CD4-positive, alpha-beta T cell treated with Interleukin-17A for 1 hour (primary cell): ENCODE measurements around the gene SHC3.

ENCODE experiments used
- DNase-seq: peaks from one replicate; pipeline ENCODE4 v3.0.0-alpha.2; 2020

The SHC3 gene

DNA sequence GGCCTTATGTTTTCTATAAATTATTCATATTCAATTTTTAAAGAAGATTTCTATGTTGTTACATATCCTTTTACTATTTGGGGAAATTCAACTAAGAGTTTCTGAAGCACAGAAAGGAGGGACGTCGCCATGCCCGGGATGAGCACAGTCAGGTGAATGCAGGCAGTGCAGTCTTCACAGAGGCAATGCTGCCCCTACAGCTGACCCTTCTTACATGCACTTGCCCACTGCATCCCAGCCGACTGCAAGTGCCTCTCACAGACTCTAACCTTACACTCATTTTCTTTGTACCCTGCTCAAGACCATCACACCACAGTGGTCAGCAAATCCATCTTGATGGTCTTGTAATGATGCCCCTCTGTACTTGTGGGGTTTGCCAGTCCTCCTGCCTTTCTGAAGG lies 73.8 kb downstream of the SHC3 start:
- no peak for DNase-seq

DNA sequence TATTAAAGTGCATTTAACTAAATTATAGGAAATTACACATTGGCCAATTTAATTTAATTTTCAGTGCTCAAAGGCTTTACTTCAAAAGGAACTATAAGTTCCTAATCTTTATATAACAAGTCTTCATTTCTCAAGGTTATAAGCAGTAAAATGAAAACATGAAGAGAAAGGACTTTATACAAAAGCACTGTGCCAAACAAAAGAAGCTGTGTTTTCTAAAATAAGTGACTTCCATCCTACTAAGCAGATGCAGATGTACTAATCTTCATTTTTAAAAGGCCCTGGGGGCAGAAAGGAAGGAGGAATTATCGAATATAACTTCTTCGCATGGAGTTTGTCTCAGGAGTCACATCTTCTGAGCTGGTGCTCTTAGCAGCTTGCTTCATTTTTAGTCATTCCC lies 81.4 kb downstream of the SHC3 start:
- DNase-seq: no peak

DNA sequence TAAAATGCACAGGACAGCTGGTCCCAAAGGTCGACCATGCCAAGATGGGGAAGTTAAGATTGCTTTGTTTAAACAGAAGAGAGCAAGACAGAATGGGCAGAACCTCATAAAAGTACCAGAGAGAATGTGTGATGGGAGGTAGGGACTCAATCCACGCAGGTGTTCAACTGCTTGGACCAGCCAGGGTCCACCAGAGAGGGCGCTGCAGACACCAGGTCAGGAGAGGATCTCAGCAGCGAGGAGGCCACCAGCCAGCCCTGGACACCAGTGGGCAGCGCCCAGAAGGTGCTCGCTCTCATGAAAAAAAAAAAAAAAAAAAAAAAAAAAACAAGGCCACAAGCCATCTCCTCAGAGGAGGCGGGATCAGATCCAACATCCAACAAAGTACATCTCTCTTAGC lies 81.8 kb downstream of the SHC3 start:
- DNase-seq: no peak

DNA sequence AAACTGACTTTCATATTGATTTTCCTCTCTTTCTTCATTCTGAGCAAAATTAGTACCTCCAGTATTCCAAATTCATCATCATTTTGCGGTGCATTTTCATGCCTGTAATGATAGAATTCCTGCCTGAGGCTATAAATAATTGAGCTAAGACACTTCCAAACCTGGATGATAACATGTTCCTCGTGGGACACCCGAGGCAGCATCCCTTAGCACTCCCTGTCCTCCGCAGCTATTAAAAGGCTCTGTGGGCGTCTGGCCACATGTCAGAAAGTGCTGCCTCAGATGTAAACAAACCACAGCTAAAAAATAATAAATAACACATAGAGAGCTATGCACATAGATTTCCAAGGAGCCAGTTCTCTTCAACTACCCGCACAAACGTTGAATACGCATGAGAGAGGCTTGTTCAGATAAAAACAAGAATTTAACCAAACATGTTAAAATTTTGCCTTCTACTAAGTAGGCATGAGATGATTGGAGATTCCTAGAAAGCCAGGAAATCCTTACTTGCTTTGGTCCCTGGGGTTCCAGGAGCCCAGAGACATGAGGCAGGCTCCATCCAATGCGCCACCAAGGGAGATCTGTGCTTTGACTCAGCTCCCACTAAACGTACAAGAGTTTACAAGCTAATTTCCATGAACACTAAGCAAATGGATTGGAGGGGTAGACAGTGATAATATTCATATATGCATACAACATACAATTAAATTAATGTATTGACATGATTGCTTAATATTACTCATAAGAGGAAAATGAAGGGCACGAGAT lies 82.7 kb downstream of the SHC3 start:
- no peak for DNase-seq

DNA sequence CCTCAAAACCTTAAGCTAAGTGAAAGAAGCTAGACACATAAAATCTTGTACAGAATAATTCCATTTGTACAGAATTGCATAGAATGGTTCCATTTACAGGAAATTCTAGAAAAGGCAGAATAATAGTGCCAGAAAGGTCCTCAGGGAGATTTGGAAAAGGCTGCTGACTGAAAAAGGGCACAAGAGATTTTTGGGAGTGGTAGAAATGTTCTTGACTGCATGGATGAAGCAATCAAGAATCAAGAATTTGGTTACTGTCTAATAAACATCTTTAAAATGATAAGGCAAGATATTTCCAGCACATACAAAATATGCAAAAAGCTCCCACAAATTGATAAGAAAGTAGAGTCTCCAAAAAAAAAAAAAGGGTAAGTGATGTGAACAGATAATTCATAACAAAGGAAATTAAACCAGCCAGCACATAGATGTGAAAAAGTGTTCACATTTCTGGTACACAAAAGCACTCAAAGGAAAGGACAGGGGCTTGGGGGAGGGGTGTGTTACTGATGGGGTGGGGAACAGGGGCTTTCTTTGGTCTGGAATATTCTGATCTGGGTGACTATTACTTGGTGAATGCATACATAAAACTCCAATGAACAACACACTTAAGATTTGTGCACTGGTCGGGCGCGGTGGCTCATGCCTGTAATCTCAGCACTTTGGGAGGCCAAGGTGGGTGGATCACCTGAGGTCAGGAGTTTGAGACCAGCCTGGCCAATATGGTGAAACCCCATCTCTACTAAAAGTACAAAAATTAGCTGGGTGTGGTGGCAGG lies 85.2 kb downstream of the SHC3 start:
- DNase-seq: no peak

DNA sequence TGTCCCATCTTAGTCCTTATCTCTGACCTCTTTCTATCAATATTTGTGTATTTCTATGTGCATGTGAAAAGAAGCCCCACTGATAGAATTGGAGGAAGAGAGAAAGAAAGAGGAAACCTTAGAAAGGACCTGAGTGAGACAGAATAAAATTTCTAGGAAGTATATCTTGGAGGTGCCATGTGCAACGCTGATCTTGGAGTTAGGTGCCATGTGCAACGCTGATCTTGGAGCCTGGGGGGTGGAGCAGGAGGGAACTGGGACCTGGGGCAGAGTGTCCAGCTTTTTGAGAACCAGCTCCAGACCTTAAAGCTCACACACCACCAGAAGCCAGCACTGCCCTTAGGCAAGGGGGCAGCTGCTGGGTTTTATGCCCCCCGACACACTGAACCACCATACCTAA lies 89.4 kb downstream of the SHC3 start:
- no peak for DNase-seq

DNA sequence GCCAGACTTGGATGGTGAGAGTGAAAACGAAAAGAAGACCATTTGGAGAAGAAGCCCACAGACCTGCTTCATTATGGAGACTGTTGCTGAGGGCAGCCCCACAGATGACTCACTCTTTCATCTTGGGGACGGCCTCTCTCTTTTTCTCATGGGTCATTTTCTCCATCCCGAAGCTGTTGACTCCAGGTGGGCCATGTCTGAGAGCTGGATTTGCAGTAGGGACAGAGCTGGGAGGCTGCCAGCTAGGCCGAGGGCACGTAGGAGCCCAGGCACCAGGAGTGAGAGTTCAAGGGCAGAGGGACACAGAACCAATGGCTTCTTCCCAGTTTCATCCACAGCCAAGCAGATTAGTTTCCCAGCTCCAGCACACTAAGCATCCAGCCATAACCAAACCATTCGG lies 95.0 kb downstream of the SHC3 start:
- no peak for DNase-seq

DNA sequence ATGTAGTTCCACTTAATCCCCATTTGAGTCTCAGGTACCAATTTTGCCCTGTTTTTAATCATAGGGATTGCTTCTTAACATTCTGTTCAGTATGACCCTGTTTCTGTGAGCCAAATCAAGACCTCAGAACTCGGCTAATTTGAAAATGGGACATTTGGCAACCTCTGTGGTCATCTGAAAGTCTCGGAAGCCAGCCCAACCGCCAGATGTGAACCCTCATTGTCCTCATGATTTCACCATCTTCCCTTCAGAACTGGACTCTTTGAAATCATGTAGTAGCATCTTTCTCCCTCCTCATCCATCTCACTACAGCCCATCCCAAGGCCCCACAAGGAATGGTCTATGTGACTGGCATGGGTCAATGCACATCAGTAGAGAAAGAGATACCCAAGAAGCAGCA lies 98.4 kb downstream of the SHC3 start:
- no peak for DNase-seq

DNA sequence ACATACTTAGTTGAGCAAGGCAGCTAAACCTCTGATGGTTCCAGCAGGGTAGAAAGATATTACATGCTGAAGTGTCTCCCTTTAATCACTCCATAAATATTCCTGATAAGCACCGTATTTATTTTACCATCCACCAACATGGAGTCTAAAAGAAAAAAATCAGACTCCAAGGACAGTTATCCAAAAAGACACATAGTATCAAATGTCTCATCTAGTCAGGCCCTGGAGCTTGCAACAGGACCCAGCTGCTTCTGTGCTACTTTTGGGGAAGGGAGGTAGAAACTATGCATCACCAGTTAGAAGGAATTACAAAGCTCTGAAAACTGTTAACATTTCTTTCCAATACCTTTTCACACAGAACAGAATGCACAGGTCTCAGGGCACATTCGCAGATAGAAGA lies 99.2 kb downstream of the SHC3 start:
- DNase-seq: no peak

DNA sequence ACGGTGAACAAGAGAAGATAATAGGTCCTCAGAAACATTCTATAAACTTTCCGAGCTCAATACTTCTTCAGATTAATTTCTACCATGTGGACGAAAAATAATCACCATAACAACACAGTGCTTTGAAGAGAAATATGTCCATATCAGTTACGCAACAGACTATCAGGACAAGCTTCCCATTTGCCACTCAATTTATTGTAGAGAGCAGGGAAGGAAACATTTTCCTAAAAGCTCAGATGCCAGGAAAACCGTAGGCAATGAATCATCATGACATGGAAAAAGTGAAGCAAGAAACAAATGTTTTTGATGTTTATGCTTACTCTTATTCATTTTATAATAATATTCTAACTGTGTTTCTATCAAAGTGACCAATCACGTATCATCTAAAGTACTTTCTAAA lies 99.8 kb downstream of the SHC3 start:
- no peak for DNase-seq

DNA sequence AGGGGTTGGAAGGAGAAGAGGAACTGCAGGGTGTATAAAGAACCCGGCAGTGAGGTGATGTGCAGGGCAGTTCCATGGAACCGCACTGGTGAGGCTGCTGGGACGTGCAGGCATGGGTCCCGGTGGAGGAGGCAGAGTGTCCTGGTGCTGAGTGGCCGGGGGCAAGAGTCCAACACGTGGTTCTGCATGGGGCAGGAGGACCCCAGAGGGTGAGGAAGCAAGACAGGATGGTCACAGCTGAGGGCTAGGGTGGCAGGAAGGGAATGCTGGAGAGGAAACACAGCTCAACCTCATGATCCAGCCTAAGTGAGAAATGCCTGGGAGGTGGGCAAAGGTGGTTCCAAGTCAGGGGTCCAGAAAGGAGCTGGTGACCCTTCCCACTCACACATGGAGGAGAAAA lies 100.2 kb downstream of the SHC3 start:
- no peak for DNase-seq

DNA sequence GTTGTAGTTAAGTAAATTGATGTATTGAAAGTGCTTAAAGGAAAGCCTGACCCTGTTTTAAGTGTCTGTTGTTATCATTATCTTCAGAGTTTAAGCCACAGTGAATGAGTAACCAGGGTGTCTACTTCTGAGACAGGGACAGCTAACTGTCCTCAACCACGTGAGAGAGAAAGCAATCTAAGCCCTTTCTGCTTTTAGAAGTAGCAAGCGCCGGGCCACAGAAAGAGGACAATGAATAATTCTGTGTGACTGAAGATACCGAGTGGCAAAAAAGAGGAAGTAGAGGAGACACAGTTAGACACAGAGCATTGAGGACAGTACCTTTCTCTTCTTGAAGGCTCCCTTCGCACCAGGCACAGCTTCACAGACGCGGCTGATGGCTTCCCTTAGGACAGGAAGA lies 101.1 kb downstream of the SHC3 start:
- DNase-seq: peak; percentile 0

DNA sequence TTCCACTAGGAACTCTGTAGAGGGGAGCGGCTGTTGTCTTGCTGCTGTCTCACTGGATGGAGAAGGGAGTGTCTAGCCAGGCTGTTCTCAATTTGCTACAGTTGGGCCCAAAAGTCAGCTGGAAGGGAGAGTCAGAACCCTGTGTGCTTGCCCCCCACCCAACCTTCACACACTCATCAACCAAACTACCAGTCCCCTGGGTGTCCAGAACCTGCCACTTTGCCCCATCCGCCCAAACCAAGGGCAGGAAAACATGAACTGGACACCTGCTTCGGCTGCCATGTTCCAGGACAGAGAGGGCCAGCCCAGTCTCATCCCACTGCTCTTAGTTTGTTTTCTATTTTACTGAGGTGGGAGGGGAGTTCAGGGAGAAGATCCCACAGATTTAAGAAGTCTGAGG lies 105.2 kb downstream of the SHC3 start:
- no peak for DNase-seq

DNA sequence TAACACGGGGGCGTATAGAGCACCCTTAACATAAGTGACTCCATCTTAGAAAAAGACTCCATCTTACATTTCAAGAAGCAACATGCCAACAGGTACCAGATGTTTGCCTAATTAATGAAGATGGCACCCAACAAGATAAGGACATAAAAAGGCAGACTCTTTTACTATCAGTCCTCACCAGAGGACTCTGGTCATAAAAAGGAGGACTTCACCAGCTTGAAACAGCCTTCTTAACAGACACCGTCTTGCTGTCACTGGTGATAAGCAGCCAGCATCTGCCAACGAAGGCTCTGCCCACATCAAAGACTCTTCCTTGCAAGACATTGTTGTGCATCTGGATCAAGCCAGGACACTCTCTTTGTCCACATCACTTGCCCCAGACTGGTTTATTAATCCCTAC lies 107.0 kb downstream of the SHC3 start:
- DNase-seq: no peak

DNA sequence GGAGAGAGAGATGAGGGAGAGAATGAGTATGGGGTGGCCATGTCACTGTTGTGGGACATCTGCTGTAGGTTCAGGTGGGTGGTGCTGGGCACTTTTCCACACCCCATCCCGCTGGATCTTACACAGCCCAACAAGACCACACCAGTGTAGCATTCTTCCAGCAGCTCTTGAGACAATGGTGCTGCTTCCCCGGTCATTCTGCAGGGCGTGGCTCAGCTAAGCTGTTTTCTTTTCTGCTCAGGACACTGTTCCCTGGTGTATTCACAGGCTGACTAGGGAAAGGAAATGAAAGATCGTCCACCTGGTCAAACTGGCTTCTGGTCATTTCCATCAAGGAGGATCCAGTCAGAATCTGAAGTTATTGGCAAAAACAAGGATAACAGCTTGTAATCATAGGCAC lies 111.8 kb downstream of the SHC3 start:
- DNase-seq: no peak

DNA sequence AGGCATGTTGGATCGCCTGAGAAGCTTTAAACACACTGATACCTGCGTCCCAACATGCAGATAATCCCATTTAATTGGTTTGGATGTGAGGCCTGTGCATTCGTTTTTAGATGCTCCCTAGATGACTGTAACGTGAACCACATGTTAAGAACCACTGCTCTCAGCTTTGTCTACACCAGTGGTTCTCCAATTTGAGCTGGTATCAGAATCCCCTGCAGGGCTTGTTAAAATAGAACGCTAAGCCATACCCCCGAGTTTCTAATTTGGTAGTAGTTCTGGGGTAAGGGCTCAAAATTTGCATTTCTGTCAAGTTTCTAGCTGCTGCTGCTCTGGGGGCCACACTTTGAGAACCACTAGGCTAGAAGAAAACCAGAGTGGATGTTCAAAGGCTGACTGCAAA lies 112.7 kb downstream of the SHC3 start:
- no peak for DNase-seq

DNA sequence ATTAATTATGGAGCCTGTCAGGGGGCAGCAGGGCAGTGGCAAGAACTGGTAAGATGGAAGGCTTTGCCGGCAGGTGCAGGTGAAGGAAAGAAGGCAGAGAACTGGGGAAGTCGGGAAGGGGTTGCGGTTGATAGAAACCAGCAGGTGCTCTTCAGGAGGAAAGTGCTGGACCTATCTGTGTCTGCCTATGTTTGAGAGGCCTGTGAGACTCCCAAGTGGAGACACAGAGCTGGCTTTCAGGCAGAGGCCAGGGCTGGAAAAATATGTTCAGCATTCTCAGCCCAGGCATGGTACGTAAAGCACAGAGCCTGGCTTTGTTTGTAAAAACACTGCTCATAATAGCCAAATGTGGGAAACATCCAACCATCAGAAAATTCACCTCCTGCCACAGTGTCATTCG lies 117.8 kb downstream of the SHC3 start:
- no peak for DNase-seq

DNA sequence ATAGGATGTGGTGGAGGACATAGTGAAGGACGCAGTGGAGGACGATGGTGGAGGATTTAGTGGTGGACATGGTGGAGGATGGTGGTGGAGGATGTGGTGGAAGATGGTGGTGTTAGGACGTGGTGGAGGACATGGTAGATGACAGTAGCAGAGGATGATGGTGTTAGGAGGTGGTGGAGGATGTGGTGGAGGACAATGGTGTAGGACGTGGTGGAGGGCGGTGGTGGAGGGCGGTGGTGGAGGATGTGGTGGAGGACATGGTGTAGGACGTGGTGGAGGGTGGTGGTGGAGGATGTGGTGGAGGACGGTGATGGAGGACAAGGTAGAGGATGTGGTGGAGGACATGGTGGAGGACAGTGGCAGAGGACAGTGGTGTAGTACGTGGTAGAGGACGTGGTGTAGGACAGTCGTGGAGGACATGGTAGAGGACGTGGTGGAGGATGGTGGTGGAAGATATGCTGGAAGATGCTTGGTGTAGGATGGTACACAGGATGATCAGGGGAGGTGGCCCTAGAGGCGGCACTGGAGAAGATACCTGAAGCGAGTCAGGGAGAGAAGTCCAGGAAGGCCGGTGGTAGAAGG lies 118.6 kb downstream of the SHC3 start:
- no peak for DNase-seq

DNA sequence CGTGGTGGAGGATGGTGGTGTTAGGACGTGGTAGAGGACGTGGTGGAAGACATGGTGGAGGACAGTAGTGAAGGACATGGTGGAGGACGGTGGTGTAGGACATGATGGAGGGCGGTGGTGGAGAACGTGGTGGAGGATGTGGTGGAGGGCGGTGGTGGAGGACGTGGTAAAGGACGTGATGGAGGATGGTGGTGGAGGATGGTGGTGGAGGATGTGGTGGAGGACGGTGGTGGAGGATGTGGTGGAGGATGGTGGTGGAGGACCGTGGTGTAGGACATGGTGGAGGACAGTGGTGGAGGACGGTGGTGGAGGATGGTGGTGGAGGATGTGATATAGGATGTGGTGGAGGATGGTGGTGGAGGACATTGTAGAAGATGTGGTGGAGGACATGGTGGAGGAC lies 119.7 kb downstream of the SHC3 start:
- DNase-seq: no peak

DNA sequence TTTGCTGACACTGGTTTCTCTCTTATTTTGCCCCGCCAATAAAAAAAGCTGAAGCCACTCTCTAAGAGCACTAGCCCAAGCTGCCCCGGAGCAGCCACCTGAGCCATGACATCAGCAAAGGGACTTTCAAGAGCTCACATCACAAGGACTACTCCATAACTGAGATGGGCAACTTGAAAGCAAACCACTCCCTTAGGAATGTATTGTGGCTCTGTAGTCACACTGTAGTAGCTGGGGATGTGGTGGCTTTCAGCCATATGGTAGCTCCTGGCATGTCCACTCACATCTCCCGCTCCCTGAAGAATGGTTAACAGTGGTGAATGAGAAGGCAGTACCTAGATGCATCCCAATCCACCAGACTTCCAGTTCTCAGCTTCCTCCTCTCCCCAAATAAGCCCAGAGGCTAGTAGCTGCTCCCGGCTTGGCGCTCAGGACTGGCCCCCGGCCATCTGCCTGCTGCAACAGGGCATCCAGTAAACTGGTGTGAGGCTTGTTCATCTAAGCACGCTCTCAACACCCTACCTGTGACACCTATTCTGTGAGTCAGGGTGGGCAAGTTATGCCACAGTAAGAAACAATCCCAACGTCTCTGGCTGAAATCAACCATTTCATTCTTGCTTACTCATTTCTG lies 123.6 kb downstream of the SHC3 start:
- DNase-seq: no peak

DNA sequence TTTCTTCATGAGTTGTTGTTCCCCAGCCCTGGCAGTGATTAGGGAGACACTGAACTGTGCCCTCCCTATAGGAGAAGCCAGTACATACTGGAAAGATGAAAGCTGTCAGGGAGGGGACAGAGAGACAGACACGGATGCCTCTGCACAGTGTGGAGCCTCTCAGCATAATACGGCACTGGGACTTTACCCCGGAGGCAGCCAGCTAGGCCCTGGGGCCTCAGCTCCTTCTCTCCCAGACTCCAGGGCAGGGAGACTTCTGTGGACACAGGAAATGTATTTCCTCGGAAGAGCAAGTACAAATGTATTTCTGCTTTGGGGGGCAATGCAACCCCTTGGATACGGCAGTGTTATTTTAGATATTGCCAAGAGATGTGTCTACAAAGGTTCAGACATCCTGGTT lies 125.3 kb downstream of the SHC3 start:
- DNase-seq: no peak

DNA sequence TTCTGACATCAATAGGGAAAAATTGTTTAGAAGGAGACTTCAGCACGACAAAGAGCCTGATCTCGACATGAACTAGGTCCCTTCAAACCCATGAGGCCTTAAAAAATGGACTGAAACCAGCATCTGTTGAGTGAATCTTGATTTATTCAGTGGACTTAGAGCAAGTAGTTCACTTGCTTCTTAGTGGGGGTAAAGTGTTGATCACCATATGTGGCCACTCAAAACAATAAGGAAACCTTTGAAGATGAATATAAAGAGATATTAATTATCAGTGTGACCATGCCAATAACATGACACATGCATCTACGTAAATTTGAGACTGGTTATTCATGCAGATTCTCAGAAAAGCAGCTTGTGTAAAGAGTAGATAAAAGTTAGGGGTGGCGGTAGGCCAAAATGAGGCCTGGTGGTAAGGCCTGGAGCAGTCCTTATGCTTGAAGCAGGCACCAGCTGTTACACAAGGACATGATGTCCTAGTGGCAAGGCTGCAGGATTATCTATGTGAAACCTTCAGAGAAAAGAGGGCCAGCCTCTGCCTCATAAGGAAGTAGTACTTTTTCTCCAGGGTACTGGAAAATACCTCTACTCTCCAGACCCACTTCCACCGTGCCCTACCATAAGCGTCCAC lies 126.0 kb downstream of the SHC3 start:
- DNase-seq: no peak

DNA sequence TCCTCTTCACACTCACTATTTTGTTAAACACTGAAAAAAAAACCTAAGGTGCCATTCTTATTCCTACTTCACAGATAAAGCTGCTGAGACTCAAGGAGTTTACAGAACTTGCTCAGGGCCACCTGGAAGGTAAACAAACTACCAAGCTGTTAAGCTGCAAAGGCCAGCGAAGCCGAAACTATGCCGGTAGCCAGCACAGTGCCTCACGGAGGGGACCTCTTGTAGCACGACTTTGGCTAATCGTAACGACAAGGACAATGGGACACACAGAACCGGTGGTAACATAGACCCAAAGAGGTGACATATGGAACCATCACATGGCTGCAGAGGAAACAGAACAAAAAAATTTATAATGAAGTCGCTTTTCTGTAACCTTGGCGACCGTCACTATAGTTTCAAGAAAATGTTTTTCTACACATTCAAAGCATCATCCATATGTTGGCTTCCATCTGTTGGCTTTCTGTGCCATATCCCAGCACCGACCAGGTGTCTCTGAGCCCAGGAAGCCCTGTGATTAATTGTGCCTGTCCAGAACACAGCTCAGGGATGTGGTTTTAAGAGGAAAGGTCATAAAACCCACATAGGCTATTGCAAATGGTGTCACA lies 127.1 kb downstream of the SHC3 start:
- DNase-seq: no peak
